PC-9 (cell line): ENCODE results near the gene LAMTOR3. TPM values are rescaled to one million over a fixed set of nuclear protein-coding genes. Genes with fewer than 3 reads are reported as not detected.

Experiments used
- BruUV-seq: library from RNA; stranded (reverse); fragments of 400-500 nt; replicated peaks from 2 replicates; lab custom pipeline; 2021; lab: Mats Ljungman, UMichigan
- CTCF ChIA-PET: fragments of 300-600 bp; sonication (Branson Sonifier 250); formaldehyde crosslinking; loops from one replicate; lab custom pipeline; 2022; ENCODE audit warnings: antibody characterized with exemption; lab: Charles Lee
- POLR2A ChIA-PET: fragments of 300-600 bp; sonication (Branson Sonifier 250); formaldehyde crosslinking; loops from one replicate; lab custom pipeline; 2022; ENCODE audit warnings: antibody characterized with exemption; ENCODE audit not compliant: unreplicated experiment; lab: Charles Lee
- DNase-seq, 2 experiments: peaks; one replicate each; pipeline versions ENCODE4 v3.0.0 to v3.0.0-alpha.2; 2015 to 2022; ENCODE audit warnings: mixed read lengths in 1 of 2
- H2AFZ ChIP-seq: fragments of 200-600 bp; sonication (generic); 2 replicates; pipeline ENCODE4 v1.8.1; 2017; ENCODE audit warnings: antibody characterized with exemption
- H3F3A ChIP-seq: fragments of 200-600 bp; sonication (generic); 2 replicates; pipeline ENCODE4 v1.8.1; 2017; ENCODE audit warnings: antibody characterized with exemption, mild to moderate bottlenecking, low read depth; ENCODE audit not compliant: insufficient read depth
- H3K27ac ChIP-seq: fragments of 200-600 bp; sonication (generic); 2 replicates; pipeline ENCODE4 v1.6.1; 2016; ENCODE audit warnings: mixed run types
- H3K27me3 ChIP-seq: fragments of 200-600 bp; sonication (generic); 2 replicates; pipeline ENCODE4 v1.6.1; 2016; ENCODE audit warnings: low read depth, mixed run types; ENCODE audit not compliant: insufficient read depth
- H3K36me3 ChIP-seq: fragments of 200-600 bp; sonication (generic); 2 replicates; pipeline ENCODE4 v1.6.1; 2016; ENCODE audit warnings: low read depth, mixed run types
- H3K4me1 ChIP-seq: fragments of 200-600 bp; sonication (generic); replicated peaks from 2 replicates; pipeline ENCODE4 v1.6.1; 2016; ENCODE audit warnings: mixed run types; ENCODE audit not compliant: insufficient read depth
- H3K4me2 ChIP-seq: fragments of 200-600 bp; sonication (generic); 2 replicates; pipeline ENCODE4 v1.6.1; 2017; ENCODE audit warnings: mixed run types
- H3K4me3 ChIP-seq: fragments of 200-600 bp; sonication (generic); 2 replicates; pipeline ENCODE4 v1.6.1; 2016; ENCODE audit warnings: mixed run types
- H3K79me2 ChIP-seq: fragments of 200-600 bp; sonication (generic); 2 replicates; pipeline ENCODE4 v1.6.1; 2017; ENCODE audit warnings: low read depth, mixed run types
- H3K9me2 ChIP-seq: fragments of 200-600 bp; sonication (generic); 2 replicates; pipeline ENCODE4 v1.8.1; 2017; ENCODE audit warnings: mild to moderate bottlenecking; ENCODE audit not compliant: insufficient read depth
- H3K9me3 ChIP-seq: fragments of 200-600 bp; sonication (generic); 2 replicates; pipeline ENCODE4 v1.8.1; 2016; ENCODE audit warnings: low read depth; ENCODE audit not compliant: insufficient read depth
- H4K20me1 ChIP-seq: fragments of 200-600 bp; sonication (generic); 2 replicates; pipeline ENCODE4 v1.8.1; 2017; ENCODE audit not compliant: insufficient read depth
- CTCF ChIP-seq: fragments of 200-600 bp; sonication (generic); conservative IDR thresholded peaks from 2 replicates; pipeline ENCODE4 v1.6.1; 2017; ENCODE audit warnings: mixed run types, antibody characterized with exemption, mild to moderate bottlenecking, moderate library complexity
- EZH2 ChIP-seq: fragments of 200-600 bp; sonication (generic); IDR thresholded peaks from 2 replicates; pipeline ENCODE4 v1.8.0; 2017; ENCODE audit warnings: antibody characterized with exemption, low read depth
- intact Hi-C: fragments of 100-400 bp; cut with micrococcal nuclease; formaldehyde crosslinking; loops from one replicate; pipeline ENCODE4 v1.10.0; 2022; ENCODE audit not compliant: unreplicated experiment
- total RNA-seq: library from RNA; stranded (reverse); gene quantifications from 2 replicates; pipeline ENCODE4 v1.2.3, GENCODE V29; 2021

The LAMTOR3 gene
- total RNA-seq, 1 experiment from 2014 or later = 17.4 TPM

GRCh38 chr4:99894998-99895397 is 771 bp upstream of the LAMTOR3 start:
- Histone ChIP-seq H3K36me3 (no peaks in the 10 kb centered on the region; the same call in 1 of the 2 replicates), H4K20me1 (no peaks in the 10 kb centered on the region; the same call in 1 of the 2 replicates), H3K9me3 (no peaks in the 10 kb centered on the region), H3K4me1 (0 out of 2 replicates have a peak, but pooled peaks cover 17% of the 10 kb centered on the region), H3K27me3 (no peaks in the 10 kb centered on the region), H3K9me2 (no peaks in the 10 kb centered on the region), H3F3A (peaks cover 33% of the 10 kb centered on the region; the same call in 1 of the 2 replicates), H3K79me2 (peaks cover 35% of the 10 kb centered on the region), H2AFZ (peak overlapping the region; percentile 81), H3K27ac (peak overlapping the region; percentile 72), H3K4me3 (peak overlapping the region; percentile 86), H3K4me2 (peak overlapping the region; percentile 97)
- TF ChIP-seq CTCF (no peak), EZH2 (no peak)
- no peak for DNase-seq
- POLR2A ChIA-PET = interaction anchor here (0.6 to 1.0 kb wide), 4 partner anchors 13 to 218 kb away, joined by 4 to 6 read pairs (median 6); no protein-coding TSS in a partner anchor
- CTCF ChIA-PET = interaction anchor here (0.6 kb wide), 1 partner anchor 71 kb away, joined by 4 read pairs; no protein-coding TSS in a partner anchor
- no TSS peak for BruUV-seq
- intact Hi-C loops = loop anchor here (5.0 kb wide), 1 partner anchor 52 kb away; the partner anchor contains the start of gene DNAJB14

GRCh38 chr4:99893839-99894160 is 427 bp downstream of the LAMTOR3 start:
- peak overlapping the region; percentile 86 for H3K4me3 ChIP-seq
- H2AFZ ChIP-seq = peak overlapping the region; percentile 80
- H3K4me1 ChIP-seq = 0 out of 2 replicates have a peak, but pooled peaks cover 17% of the 10 kb centered on the region
- ChIA-PET CTCF (no interaction called here), POLR2A (interaction anchor here (0.6 to 1.0 kb wide), 2 partner anchors 14 to 50 kb away, joined by 6 read pairs; no protein-coding TSS in a partner anchor)
- peak overlapping the region; percentile 78 for H3K4me2 ChIP-seq
- H3K9me3 ChIP-seq = no peaks in the 10 kb centered on the region
- TF ChIP-seq CTCF (no peak), EZH2 (no peak)
- intact Hi-C loops = loop anchor here (5.0 kb wide), 1 partner anchor 54 kb away; the partner anchor contains the start of gene DNAJB14
- H3F3A ChIP-seq = peaks cover 26% of the 10 kb centered on the region; the same call in 1 of the 2 replicates
- BruUV-seq = no TSS peak
- no peaks in the 10 kb centered on the region; the same call in 1 of the 2 replicates for H4K20me1 ChIP-seq
- no peaks in the 10 kb centered on the region; the same call in 1 of the 2 replicates for H3K36me3 ChIP-seq
- H3K27me3 ChIP-seq = no peaks in the 10 kb centered on the region
- H3K9me2 ChIP-seq = no peaks in the 10 kb centered on the region
- peaks cover 39% of the 10 kb centered on the region for H3K79me2 ChIP-seq
- DNase-seq = no peak
- peak overlapping the region; percentile 56 for H3K27ac ChIP-seq

GRCh38 chr4:99893029-99893428 is 1.2 kb downstream of the LAMTOR3 start:
- H3K36me3 ChIP-seq = no peaks in the 10 kb centered on the region; the same call in 1 of the 2 replicates
- ChIA-PET CTCF (no interaction called here), POLR2A (no interaction called here)
- no peaks in the 10 kb centered on the region for H3K27me3 ChIP-seq
- no peak overlapping the region for H3K27ac ChIP-seq
- peak overlapping the region; percentile 86 for H3K4me3 ChIP-seq
- peaks cover 39% of the 10 kb centered on the region for H3K79me2 ChIP-seq
- BruUV-seq = no TSS peak
- no peak for TF ChIP-seq CTCF
- TF ChIP-seq EZH2 = no peak
- no peaks in the 10 kb centered on the region; the same call in 1 of the 2 replicates for H4K20me1 ChIP-seq
- H3F3A ChIP-seq = peaks cover 26% of the 10 kb centered on the region; the same call in 1 of the 2 replicates
- no peak for DNase-seq
- H3K9me3 ChIP-seq = no peaks in the 10 kb centered on the region
- H3K4me1 ChIP-seq = 0 out of 2 replicates have a peak, but pooled peaks cover 17% of the 10 kb centered on the region
- peak overlapping the region; percentile 78 for H3K4me2 ChIP-seq
- intact Hi-C loops = loop anchor here (5.0 kb wide), 1 partner anchor 54 kb away; the partner anchor contains the start of gene DNAJB14
- no peak overlapping the region for H2AFZ ChIP-seq
- H3K9me2 ChIP-seq = no peaks in the 10 kb centered on the region
